IMR-90 (cell line): ENCODE measurements around the gene FBRSL1. TPM values are rescaled to one million over a fixed set of nuclear protein-coding genes. Genes with fewer than 3 reads are reported as not detected.
A peak's percentile ranks its signal among the peaks of the same experiment; 100 is the strongest.

Source experiments
- ATAC-seq: fragments of 200-7000 bp; cut with Tn5 transposase; 2 replicates; pipeline ENCODE4 v1.9.1; 2020; ENCODE audit warnings: low read depth, mild to moderate bottlenecking, moderate library complexity
- BruUV-seq: library from RNA; stranded (reverse); fragments of 400-500 nt; replicated peaks from 2 replicates; lab custom pipeline; 2021; lab: Mats Ljungman, UMichigan
- CTCF ChIA-PET: fragments of 300-600 bp; formaldehyde crosslinking; extraction: SDS; loops from one replicate; lab custom pipeline; 2021; ENCODE audit warnings: antibody characterized with exemption; lab: Yijun Ruan, JAX
- POLR2A ChIA-PET: fragments of 300-600 bp; sonication (Branson Sonifier 250); formaldehyde crosslinking; loops from one replicate; lab custom pipeline; 2022; ENCODE audit warnings: antibody characterized with exemption; ENCODE audit not compliant: unreplicated experiment; lab: Charles Lee
- DNase-seq: peaks from one replicate; pipeline ENCODE4 v3.0.0; 2013
- H2AFZ ChIP-seq: replicated peaks from 2 replicates; pipeline ENCODE3; 2013; ENCODE audit warnings: low read length, mild to moderate bottlenecking; ENCODE audit not compliant: poor library complexity
- H2AK5ac ChIP-seq: 2 replicates; pipeline ENCODE4 v1.6.1; 2013; ENCODE audit warnings: low read depth, low read length, inconsistent platforms
- H2AK9ac ChIP-seq: replicated peaks from 2 replicates; pipeline ENCODE3; 2013; ENCODE audit warnings: mild to moderate bottlenecking, low read depth, low read length, moderate library complexity; ENCODE audit not compliant: poor library complexity
- H2BK120ac ChIP-seq: 2 replicates; pipeline ENCODE4 v1.6.1; 2013; ENCODE audit warnings: low read depth, low read length, inconsistent platforms
- H2BK15ac ChIP-seq: 3 replicates; pipeline ENCODE4 v1.6.1; 2013; ENCODE audit warnings: low read depth, low read length, inconsistent platforms
- H2BK20ac ChIP-seq: 2 replicates; pipeline ENCODE4 v1.6.1; 2013; ENCODE audit warnings: low read depth, mild to moderate bottlenecking, inconsistent platforms, low read length, moderate library complexity
- H2BK5ac ChIP-seq: 2 replicates; pipeline ENCODE4 v1.6.1; 2013; ENCODE audit warnings: mild to moderate bottlenecking, low read depth, low read length, inconsistent platforms; ENCODE audit not compliant: poor library complexity, severe bottlenecking
- H3K14ac ChIP-seq: replicated peaks from 2 replicates; pipeline ENCODE4 v1.6.1; 2013; ENCODE audit warnings: low read depth, low read length, inconsistent platforms
- H3K18ac ChIP-seq: 2 replicates; pipeline ENCODE4 v1.6.1; 2013; ENCODE audit warnings: low read depth, low read length, control low read depth
- H3K23ac ChIP-seq: 2 replicates; pipeline ENCODE4 v1.6.1; 2013; ENCODE audit warnings: low read depth, low read length, inconsistent platforms
- H3K27ac ChIP-seq: 2 replicates; pipeline ENCODE4 v1.5.1; 2013; ENCODE audit warnings: mild to moderate bottlenecking, control low read depth, low read length; ENCODE audit not compliant: insufficient read depth
- H3K27me3 ChIP-seq: 2 replicates; pipeline ENCODE4 v1.6.1; 2013; ENCODE audit warnings: low read length; ENCODE audit not compliant: control insufficient read depth, insufficient read depth
- H3K36me3 ChIP-seq: 2 replicates; pipeline ENCODE4 v1.6.1; 2013; ENCODE audit warnings: low read length, mixed read lengths; ENCODE audit not compliant: control insufficient read depth, insufficient read depth
- H3K4ac ChIP-seq: 2 replicates; pipeline ENCODE4 v1.6.1; 2013; ENCODE audit warnings: low read depth, low read length, inconsistent platforms
- H3K4me1 ChIP-seq: 2 replicates; pipeline ENCODE4 v1.6.1; 2013; ENCODE audit warnings: low read length, mixed read lengths; ENCODE audit not compliant: control insufficient read depth, insufficient read depth
- H3K4me2 ChIP-seq: 2 replicates; pipeline ENCODE4 v1.6.1; 2013; ENCODE audit warnings: low read depth, mild to moderate bottlenecking, control low read depth, low read length, moderate library complexity
- H3K4me3 ChIP-seq: 2 replicates; pipeline ENCODE4 v1.5.1; 2013; ENCODE audit warnings: low read depth, mild to moderate bottlenecking, control low read depth, low read length, moderate library complexity; ENCODE audit not compliant: insufficient read depth
- H3K56ac ChIP-seq: 2 replicates; pipeline ENCODE4 v1.6.1; 2013; ENCODE audit warnings: low read length, inconsistent platforms; ENCODE audit not compliant: insufficient read depth; ENCODE audit errors: extremely low read depth
- H3K79me1 ChIP-seq, 2 experiments: 2 replicates each; pipeline ENCODE4 v1.6.1; 2013; ENCODE audit warnings: low read length in 2 of 2, inconsistent platforms in 1 of 2, low read depth in 1 of 2
- H3K9ac ChIP-seq: 2 replicates; pipeline ENCODE4 v1.6.1; 2013; ENCODE audit warnings: low read depth, low read length, control low read depth
- H3K9me1 ChIP-seq: 2 replicates; pipeline ENCODE4 v1.6.1; 2013; ENCODE audit warnings: low read length, inconsistent platforms; ENCODE audit not compliant: insufficient read depth
- H3K9me3 ChIP-seq: 2 replicates; pipeline ENCODE4 v1.6.1; 2013; ENCODE audit warnings: low read length; ENCODE audit not compliant: control insufficient read depth, insufficient read depth
- H4K20me1 ChIP-seq: 2 replicates; pipeline ENCODE4 v1.6.1; 2013; ENCODE audit warnings: low read length, inconsistent platforms; ENCODE audit not compliant: insufficient read depth
- H4K5ac ChIP-seq: 2 replicates; pipeline ENCODE4 v1.6.1; 2013; ENCODE audit warnings: mild to moderate bottlenecking, low read depth, low read length, control low read depth
- H4K8ac ChIP-seq, 2 experiments: 2 replicates each; pipeline ENCODE4 v1.6.1; 2013; ENCODE audit warnings: low read depth in 2 of 2, low read length in 2 of 2, control low read depth in 1 of 2, inconsistent platforms in 1 of 2
- H4K91ac ChIP-seq: 2 replicates; pipeline ENCODE4 v1.6.1; 2013; ENCODE audit warnings: low read depth, low read length, inconsistent platforms; ENCODE audit not compliant: insufficient read depth
- CTCF ChIP-seq: conservative IDR thresholded peaks from 2 replicates; pipeline ENCODE4 v1.5.1; 2012; ENCODE audit warnings: mild to moderate bottlenecking, low read depth, low read length, improper control_type of control experiment
- MAFK ChIP-seq: IDR thresholded peaks from 2 replicates; pipeline ENCODE4 v1.6.1; 2012; ENCODE audit warnings: low read depth, low read length, improper control_type of control experiment
- POLR2A ChIP-seq: IDR thresholded peaks from 2 replicates; pipeline ENCODE4 v1.6.1; 2012; ENCODE audit warnings: mild to moderate bottlenecking, low read depth, low read length
- WGBS, 2 experiments: methylation state at CpG; one replicate each; pipeline versions ENCODE4 v1.1.5 to v1.1.7; 2013; ENCODE audit warnings: missing lambda C conversion rate in 2 of 2; ENCODE audit not compliant: insufficient read length in 1 of 2; ENCODE audit errors: extremely low coverage in 2 of 2; 5-methylcytosine and 5-hydroxymethylcytosine counted together
- dilution Hi-C: fragments of 300-500 bp; cut with HindIII; formaldehyde crosslinking; loops from one replicate; pipeline ENCODE4 v1.14.3; 2018; ENCODE audit warnings: low sequenced_read_pairs; ENCODE audit not compliant: unreplicated experiment
- in situ Hi-C: fragments of 300-500 bp; cut with MboI; formaldehyde crosslinking; loops from 3 replicates; pipeline ENCODE4 v1.14.3; 2019; ENCODE audit warnings: low sequenced_read_pairs, inconsistent platforms, mixed read lengths
- intact Hi-C: fragments of 100-400 bp; cut with micrococcal nuclease; formaldehyde crosslinking; loops from 2 replicates; pipeline ENCODE4 v1.10.0; 2022
- polyA plus RNA-seq, 3 experiments: library from polyadenylated mRNA; depleted of rRNA; stranded (reverse); fragments of >200 nt; gene quantifications; 2 replicates each; pipeline ENCODE4 v1.2.3, GENCODE V29; 2012; ENCODE audit warnings: low replicate concordance in 1 of 3
- total RNA-seq: library from RNA; depleted of rRNA; stranded (reverse); fragments of >200 nt; gene quantifications from 2 replicates; pipeline ENCODE4 v1.2.3, GENCODE V29; 2012

The FBRSL1 gene
- total and polyA plus RNA-seq, 2 of the 4 experiments (the other 2 are of a cell fraction), result 0.36 to 10.8 TPM

- TF ChIP-seq CTCF (peak; percentile 16; the same call in 1 of the 2 replicates), POLR2A (no peak), MAFK (no peak)
- dilution Hi-C loops (no loop called here), in situ Hi-C loops (no loop called here), intact Hi-C loops (no loop called here)
- H2BK5ac ChIP-seq, result no peak overlapping the region
- H3K79me1 ChIP-seq, result no peaks in the 10 kb centered on the region
- 100% methylated on average over 3 of the region's 13 CpGs; no CpG with 5 or more reads in 1 of the 2 experiments for WGBS, 2 experiments
- no peak overlapping the region for H2BK20ac ChIP-seq
- ATAC-seq, result no peak
- H3K9me1 ChIP-seq, result peaks cover under 1% of the 10 kb centered on the region; the same call in 1 of the 2 replicates
- H2BK15ac ChIP-seq, result no peak overlapping the region
- H3K23ac ChIP-seq, result no peak overlapping the region
- H3K9ac ChIP-seq, result no peak overlapping the region
- H3K14ac ChIP-seq, result no peak overlapping the region
- H2AFZ ChIP-seq, result peak overlapping the region; percentile 49
- no peaks in the 10 kb centered on the region for H3K36me3 ChIP-seq
- H3K27me3 ChIP-seq, result no peaks in the 10 kb centered on the region
- no peak overlapping the region for H2AK5ac ChIP-seq
- no peak overlapping the region for H2BK120ac ChIP-seq
- H3K56ac ChIP-seq, result no peak overlapping the region
- H3K4me2 ChIP-seq, result no peak overlapping the region
- no peaks in the 10 kb centered on the region for H3K4me1 ChIP-seq
- no peaks in the 10 kb centered on the region for H4K20me1 ChIP-seq
- no peak overlapping the region for H4K91ac ChIP-seq
- H3K27ac ChIP-seq, result no peak overlapping the region
- peaks cover 3% of the 10 kb centered on the region for H3K9me3 ChIP-seq
- H3K4me3 ChIP-seq, result no peak overlapping the region
- CTCF ChIA-PET, result no interaction called here
- DNase-seq, result no peak
- H3K18ac ChIP-seq, result no peak overlapping the region
- H4K8ac ChIP-seq, result no peak overlapping the region
- BruUV-seq, result no TSS peak
- POLR2A ChIA-PET, result no interaction called here
- H4K5ac ChIP-seq, result no peak overlapping the region
- no peak overlapping the region for H2AK9ac ChIP-seq
- no peak overlapping the region for H3K4ac ChIP-seq
Measured at GRCh38 chr12:132460571-132460970, 29.4 kb upstream of the FBRSL1 start.
